GM19397 (cell line): ENCODE results near the gene ELK4.

Experiments
- ATAC-seq: cut with Tn5 transposase; IDR thresholded peaks from one replicate; pipeline ENCODE4 v1.9.1; 2021; ENCODE audit warnings: mild to moderate bottlenecking, moderate library complexity; ENCODE audit not compliant: unreplicated experiment

Gene ELK4

GRCh38 chr1:205630241-205630640 lies 1.6 kb downstream of the ELK4 start:
- ATAC-seq = no peak

- ATAC-seq = no peak
Measured at GRCh38 chr1:205629751-205630150, 2.1 kb downstream of the ELK4 start.

GRCh38 chr1:205627956-205628355 lies 3.9 kb downstream of the ELK4 start:
- ATAC-seq = no peak

- no peak for ATAC-seq
Measured at GRCh38 chr1:205626216-205626615, 5.6 kb downstream of the ELK4 start.

GRCh38 chr1:205623646-205624045 lies 8.2 kb downstream of the ELK4 start:
- ATAC-seq = no peak

GRCh38 chr1:205620269-205620668 lies 11.5 kb downstream of the ELK4 start:
- ATAC-seq = no peak

GRCh38 chr1:205619376-205619775 lies 12.4 kb downstream of the ELK4 start:
- ATAC-seq = no peak

GRCh38 chr1:205616563-205617293 lies 15.1 kb downstream of the ELK4 start:
- ATAC-seq = no peak

GRCh38 chr1:205615789-205616188 lies 16.0 kb downstream of the ELK4 start:
- ATAC-seq = no peak

- ATAC-seq = no peak
Measured at GRCh38 chr1:205613854-205614412, 17.9 kb downstream of the ELK4 start.

GRCh38 chr1:205612556-205612955 lies 19.3 kb downstream of the ELK4 start:
- ATAC-seq = no peak

- no peak for ATAC-seq
Measured at GRCh38 chr1:205612104-205612503, 19.7 kb downstream of the ELK4 start.

- ATAC-seq = no peak
Measured at GRCh38 chr1:205610901-205611466, 20.8 kb downstream of the ELK4 start.

GRCh38 chr1:205610036-205610435 lies 21.8 kb downstream of the ELK4 start:
- no peak for ATAC-seq

- ATAC-seq = no peak
Measured at GRCh38 chr1:205604825-205605505, 26.8 kb downstream of the ELK4 start.

- no peak for ATAC-seq
Measured at GRCh38 chr1:205604059-205604458, 27.8 kb downstream of the ELK4 start.

- ATAC-seq = no peak
Measured at GRCh38 chr1:205601205-205601604, 30.6 kb downstream of the ELK4 start.

- ATAC-seq = no peak
Measured at GRCh38 chr1:205600085-205600484, 31.7 kb downstream of the ELK4 start.

GRCh38 chr1:205599669-205600042 lies 32.2 kb downstream of the ELK4 start:
- ATAC-seq = no peak

GRCh38 chr1:205598841-205599668 lies 32.8 kb downstream of the ELK4 start:
- ATAC-seq = no peak

- no peak for ATAC-seq
Measured at GRCh38 chr1:205597691-205598314, 34.0 kb downstream of the ELK4 start.
